IMR-90 (cell line): Measurements from ENCODE around the gene ANKRD24. TPM values are rescaled to one million over a fixed set of nuclear protein-coding genes. Genes with fewer than 3 reads are reported as not detected.

ENCODE experiments used
- ATAC-seq: fragments of 200-7000 bp; cut with Tn5 transposase; 2 replicates; pipeline ENCODE4 v1.9.1; 2020; ENCODE audit warnings: low read depth, mild to moderate bottlenecking, moderate library complexity
- BruUV-seq: library from RNA; stranded (reverse); fragments of 400-500 nt; replicated peaks from 2 replicates; lab custom pipeline; 2021; lab: Mats Ljungman, UMichigan
- CTCF ChIA-PET: fragments of 300-600 bp; formaldehyde crosslinking; extraction: SDS; loops from one replicate; lab custom pipeline; 2021; ENCODE audit warnings: antibody characterized with exemption; lab: Yijun Ruan, JAX
- POLR2A ChIA-PET: fragments of 300-600 bp; sonication (Branson Sonifier 250); formaldehyde crosslinking; loops from one replicate; lab custom pipeline; 2022; ENCODE audit warnings: antibody characterized with exemption; ENCODE audit not compliant: unreplicated experiment; lab: Charles Lee
- DNase-seq: peaks from one replicate; pipeline ENCODE4 v3.0.0; 2013
- H2AFZ ChIP-seq: replicated peaks from 2 replicates; pipeline ENCODE3; 2013; ENCODE audit warnings: low read length, mild to moderate bottlenecking; ENCODE audit not compliant: poor library complexity
- H2AK5ac ChIP-seq: 2 replicates; pipeline ENCODE4 v1.6.1; 2013; ENCODE audit warnings: low read depth, low read length, inconsistent platforms
- H2AK9ac ChIP-seq: replicated peaks from 2 replicates; pipeline ENCODE3; 2013; ENCODE audit warnings: mild to moderate bottlenecking, low read depth, low read length, moderate library complexity; ENCODE audit not compliant: poor library complexity
- H2BK120ac ChIP-seq: 2 replicates; pipeline ENCODE4 v1.6.1; 2013; ENCODE audit warnings: low read depth, low read length, inconsistent platforms
- H2BK15ac ChIP-seq: 3 replicates; pipeline ENCODE4 v1.6.1; 2013; ENCODE audit warnings: low read depth, low read length, inconsistent platforms
- H2BK20ac ChIP-seq: 2 replicates; pipeline ENCODE4 v1.6.1; 2013; ENCODE audit warnings: low read depth, mild to moderate bottlenecking, inconsistent platforms, low read length, moderate library complexity
- H2BK5ac ChIP-seq: 2 replicates; pipeline ENCODE4 v1.6.1; 2013; ENCODE audit warnings: mild to moderate bottlenecking, low read depth, low read length, inconsistent platforms; ENCODE audit not compliant: poor library complexity, severe bottlenecking
- H3K14ac ChIP-seq: replicated peaks from 2 replicates; pipeline ENCODE4 v1.6.1; 2013; ENCODE audit warnings: low read depth, low read length, inconsistent platforms
- H3K18ac ChIP-seq: 2 replicates; pipeline ENCODE4 v1.6.1; 2013; ENCODE audit warnings: low read depth, low read length, control low read depth
- H3K23ac ChIP-seq: 2 replicates; pipeline ENCODE4 v1.6.1; 2013; ENCODE audit warnings: low read depth, low read length, inconsistent platforms
- H3K27ac ChIP-seq: 2 replicates; pipeline ENCODE4 v1.5.1; 2013; ENCODE audit warnings: mild to moderate bottlenecking, control low read depth, low read length; ENCODE audit not compliant: insufficient read depth
- H3K27me3 ChIP-seq: 2 replicates; pipeline ENCODE4 v1.6.1; 2013; ENCODE audit warnings: low read length; ENCODE audit not compliant: control insufficient read depth, insufficient read depth
- H3K36me3 ChIP-seq: 2 replicates; pipeline ENCODE4 v1.6.1; 2013; ENCODE audit warnings: low read length, mixed read lengths; ENCODE audit not compliant: control insufficient read depth, insufficient read depth
- H3K4ac ChIP-seq: 2 replicates; pipeline ENCODE4 v1.6.1; 2013; ENCODE audit warnings: low read depth, low read length, inconsistent platforms
- H3K4me1 ChIP-seq: 2 replicates; pipeline ENCODE4 v1.6.1; 2013; ENCODE audit warnings: low read length, mixed read lengths; ENCODE audit not compliant: control insufficient read depth, insufficient read depth
- H3K4me2 ChIP-seq: 2 replicates; pipeline ENCODE4 v1.6.1; 2013; ENCODE audit warnings: low read depth, mild to moderate bottlenecking, control low read depth, low read length, moderate library complexity
- H3K4me3 ChIP-seq: 2 replicates; pipeline ENCODE4 v1.5.1; 2013; ENCODE audit warnings: low read depth, mild to moderate bottlenecking, control low read depth, low read length, moderate library complexity; ENCODE audit not compliant: insufficient read depth
- H3K56ac ChIP-seq: 2 replicates; pipeline ENCODE4 v1.6.1; 2013; ENCODE audit warnings: low read length, inconsistent platforms; ENCODE audit not compliant: insufficient read depth; ENCODE audit errors: extremely low read depth
- H3K79me1 ChIP-seq, 2 experiments: 2 replicates each; pipeline ENCODE4 v1.6.1; 2013; ENCODE audit warnings: low read length in 2 of 2, inconsistent platforms in 1 of 2, low read depth in 1 of 2
- H3K9ac ChIP-seq: 2 replicates; pipeline ENCODE4 v1.6.1; 2013; ENCODE audit warnings: low read depth, low read length, control low read depth
- H3K9me1 ChIP-seq: 2 replicates; pipeline ENCODE4 v1.6.1; 2013; ENCODE audit warnings: low read length, inconsistent platforms; ENCODE audit not compliant: insufficient read depth
- H3K9me3 ChIP-seq: 2 replicates; pipeline ENCODE4 v1.6.1; 2013; ENCODE audit warnings: low read length; ENCODE audit not compliant: control insufficient read depth, insufficient read depth
- H4K20me1 ChIP-seq: 2 replicates; pipeline ENCODE4 v1.6.1; 2013; ENCODE audit warnings: low read length, inconsistent platforms; ENCODE audit not compliant: insufficient read depth
- H4K5ac ChIP-seq: 2 replicates; pipeline ENCODE4 v1.6.1; 2013; ENCODE audit warnings: mild to moderate bottlenecking, low read depth, low read length, control low read depth
- H4K8ac ChIP-seq, 2 experiments: 2 replicates each; pipeline ENCODE4 v1.6.1; 2013; ENCODE audit warnings: low read depth in 2 of 2, low read length in 2 of 2, control low read depth in 1 of 2, inconsistent platforms in 1 of 2
- H4K91ac ChIP-seq: 2 replicates; pipeline ENCODE4 v1.6.1; 2013; ENCODE audit warnings: low read depth, low read length, inconsistent platforms; ENCODE audit not compliant: insufficient read depth
- BHLHE40 ChIP-seq: fragments of 150-350 bp; IDR thresholded peaks from 2 replicates; pipeline ENCODE4 v1.6.1; 2016; ENCODE audit warnings: mild to moderate bottlenecking, low read depth, low read length
- CHD1 ChIP-seq: IDR thresholded peaks from 2 replicates; pipeline ENCODE4 v1.6.1; 2012; ENCODE audit warnings: low read depth, low read length, improper control_type of control experiment
- FOS ChIP-seq: fragments of 150-350 bp; IDR thresholded peaks from 2 replicates; pipeline ENCODE4 v1.6.1; 2016; ENCODE audit warnings: low read depth, low read length
- MAFK ChIP-seq: IDR thresholded peaks from 2 replicates; pipeline ENCODE4 v1.6.1; 2012; ENCODE audit warnings: low read depth, low read length, improper control_type of control experiment
- NFE2L2 ChIP-seq: fragments of 150-350 bp; IDR thresholded peaks from 2 replicates; pipeline ENCODE4 v1.6.1; 2016; ENCODE audit warnings: low read depth, mild to moderate bottlenecking, low read length
- POLR2A ChIP-seq: IDR thresholded peaks from 2 replicates; pipeline ENCODE4 v1.6.1; 2012; ENCODE audit warnings: mild to moderate bottlenecking, low read depth, low read length
- RAD21 ChIP-seq: IDR thresholded peaks from 2 replicates; pipeline ENCODE4 v1.6.1; 2012; ENCODE audit warnings: low read length, improper control_type of control experiment
- RFX5 ChIP-seq: IDR thresholded peaks from 2 replicates; pipeline ENCODE4 v1.8.0; 2012; ENCODE audit warnings: low read depth, mild to moderate bottlenecking, low read length, moderate library complexity
- SMC3 ChIP-seq: fragments of 150-350 bp; IDR thresholded peaks from 2 replicates; pipeline ENCODE4 v1.6.1; 2016; ENCODE audit warnings: low read depth, mild to moderate bottlenecking, antibody characterized with exemption, low read length, moderate library complexity
- WGBS, 2 experiments: methylation state at CpG; one replicate each; pipeline versions ENCODE4 v1.1.5 to v1.1.7; 2013; ENCODE audit warnings: missing lambda C conversion rate in 2 of 2; ENCODE audit not compliant: insufficient read length in 1 of 2; ENCODE audit errors: extremely low coverage in 2 of 2; 5-methylcytosine and 5-hydroxymethylcytosine counted together
- dilution Hi-C: fragments of 300-500 bp; cut with HindIII; formaldehyde crosslinking; loops from one replicate; pipeline ENCODE4 v1.14.3; 2018; ENCODE audit warnings: low sequenced_read_pairs; ENCODE audit not compliant: unreplicated experiment
- in situ Hi-C: fragments of 300-500 bp; cut with MboI; formaldehyde crosslinking; loops from 3 replicates; pipeline ENCODE4 v1.14.3; 2019; ENCODE audit warnings: low sequenced_read_pairs, inconsistent platforms, mixed read lengths
- intact Hi-C: fragments of 100-400 bp; cut with micrococcal nuclease; formaldehyde crosslinking; loops from 2 replicates; pipeline ENCODE4 v1.10.0; 2022
- polyA plus RNA-seq, 3 experiments: library from polyadenylated mRNA; depleted of rRNA; stranded (reverse); fragments of >200 nt; gene quantifications; 2 replicates each; pipeline ENCODE4 v1.2.3, GENCODE V29; 2012; ENCODE audit warnings: low replicate concordance in 1 of 3
- total RNA-seq: library from RNA; depleted of rRNA; stranded (reverse); fragments of >200 nt; gene quantifications from 2 replicates; pipeline ENCODE4 v1.2.3, GENCODE V29; 2012
- TF ChIP-seq, protein P1 (sequence below): fragments of 150-350 bp; IDR thresholded peaks from 2 replicates; pipeline ENCODE4 v1.6.1; 2016; ENCODE audit warnings: low read depth, mild to moderate bottlenecking, low read length, moderate library complexity, borderline replicate concordance

Gene ANKRD24
- total and polyA plus RNA-seq, 2 of the 4 experiments (the other 2 are of a cell fraction), result 0.18 to 0.21 TPM

DNA sequence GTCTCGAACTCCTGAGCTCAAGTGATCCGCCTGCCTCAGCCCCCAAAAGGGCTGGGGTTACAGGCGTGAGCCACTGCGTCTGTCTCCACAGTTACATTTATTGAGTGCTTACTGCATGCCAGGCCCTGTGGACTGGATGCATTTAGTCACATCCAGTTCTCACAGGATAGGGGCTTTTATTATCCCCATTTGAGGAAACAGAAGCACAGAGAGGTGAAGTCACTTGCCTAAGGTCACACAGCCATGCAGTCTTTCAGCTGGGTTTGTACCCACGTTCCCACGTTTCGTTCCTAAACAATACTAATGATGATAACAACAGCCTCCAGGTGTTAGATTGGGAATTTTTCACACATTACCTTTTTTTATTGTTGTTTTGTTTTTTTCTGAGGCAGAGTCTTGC lies 37.7 kb downstream of the ANKRD24 start:
- no peak overlapping the region for H2BK15ac ChIP-seq
- H2BK20ac ChIP-seq, result no peak overlapping the region
- no peak overlapping the region for H3K56ac ChIP-seq
- in situ Hi-C loops, result no loop called here
- no peak overlapping the region for H2AK9ac ChIP-seq
- ATAC-seq (no peak), DNase-seq (no peak)
- H3K4me1 ChIP-seq, result no peaks in the 10 kb centered on the region
- no peaks in the 10 kb centered on the region; the same call in 1 of the 2 replicates for H3K27me3 ChIP-seq
- intact Hi-C loops, result no loop called here
- H2AFZ ChIP-seq, result no peak overlapping the region
- no TSS peak for BruUV-seq
- H3K14ac ChIP-seq, result no peak overlapping the region
- TF ChIP-seq MAFK, result no peak
- TF ChIP-seq NFE2L2, result no peak
- no peak for TF ChIP-seq POLR2A
- TF ChIP-seq RAD21, result no peak
- no peak for TF ChIP-seq RFX5
- TF ChIP-seq SMC3, result no peak
- no peak for TF ChIP-seq CHD1
- no peak for TF ChIP-seq FOS
- TF ChIP-seq, protein P1, sequence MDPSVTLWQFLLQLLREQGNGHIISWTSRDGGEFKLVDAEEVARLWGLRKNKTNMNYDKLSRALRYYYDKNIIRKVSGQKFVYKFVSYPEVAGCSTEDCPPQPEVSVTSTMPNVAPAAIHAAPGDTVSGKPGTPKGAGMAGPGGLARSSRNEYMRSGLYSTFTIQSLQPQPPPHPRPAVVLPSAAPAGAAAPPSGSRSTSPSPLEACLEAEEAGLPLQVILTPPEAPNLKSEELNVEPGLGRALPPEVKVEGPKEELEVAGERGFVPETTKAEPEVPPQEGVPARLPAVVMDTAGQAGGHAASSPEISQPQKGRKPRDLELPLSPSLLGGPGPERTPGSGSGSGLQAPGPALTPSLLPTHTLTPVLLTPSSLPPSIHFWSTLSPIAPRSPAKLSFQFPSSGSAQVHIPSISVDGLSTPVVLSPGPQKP, result no peak
- TF ChIP-seq BHLHE40, result no peak
- H2BK5ac ChIP-seq, result no peak overlapping the region
- H3K4ac ChIP-seq, result no peak overlapping the region
- H3K9me1 ChIP-seq, result no peaks in the 10 kb centered on the region
- POLR2A ChIA-PET, result interaction anchor here (0.6 kb wide), 1 partner anchor 611 kb away, joined by 3 read pairs; no protein-coding TSS in a partner anchor
- H3K23ac ChIP-seq, result no peak overlapping the region
- no peak overlapping the region for H2BK120ac ChIP-seq
- no peaks in the 10 kb centered on the region for H4K20me1 ChIP-seq
- H4K91ac ChIP-seq, result no peak overlapping the region
- dilution Hi-C loops, result no loop called here
- H3K79me1 ChIP-seq, result no peaks in the 10 kb centered on the region
- H2AK5ac ChIP-seq, result no peak overlapping the region
- H3K18ac ChIP-seq, result no peak overlapping the region
- no peaks in the 10 kb centered on the region for H3K36me3 ChIP-seq
- no peak overlapping the region for H4K8ac ChIP-seq
- CTCF ChIA-PET, result no interaction called here
- no peaks in the 10 kb centered on the region for H3K9me3 ChIP-seq
- H3K9ac ChIP-seq, result no peak overlapping the region
- no peak overlapping the region for H3K4me2 ChIP-seq
- H3K27ac ChIP-seq, result no peak overlapping the region
- H4K5ac ChIP-seq, result no peak overlapping the region
- WGBS, 2 experiments, result 93% methylated on average over 4 of the region's 7 CpGs; no CpG with 5 or more reads in 1 of the 2 experiments
- no peak overlapping the region for H3K4me3 ChIP-seq
